Mesothelial cell of epicardium (in vitro differentiated cells): ENCODE results near the gene TTC23L. TPM values are rescaled to one million over a fixed set of nuclear protein-coding genes. Genes with fewer than 3 reads are reported as not detected.

ENCODE experiments used
- DNase-seq, 2 experiments: peaks; one replicate each; pipeline ENCODE4 v3.0.0; 2021; ENCODE audit warnings: low spot score in 2 of 2; ENCODE audit not compliant: unreplicated experiment in 2 of 2
- H3K27ac Mint-ChIP-seq: 2 replicates; pipeline ENCODE4 v1.8.0; 2021; ENCODE audit warnings: mixed read lengths
- H3K27me3 Mint-ChIP-seq: 2 replicates; pipeline ENCODE4 v1.8.0; 2021; ENCODE audit warnings: low read depth, mixed read lengths
- H3K36me3 Mint-ChIP-seq: 2 replicates; pipeline ENCODE4 v1.8.0; 2021; ENCODE audit warnings: mixed read lengths
- H3K4me1 Mint-ChIP-seq: 2 replicates; pipeline ENCODE4 v1.8.0; 2021; ENCODE audit warnings: mixed read lengths
- H3K4me3 Mint-ChIP-seq: 2 replicates; pipeline ENCODE4 v1.8.0; 2021; ENCODE audit warnings: mild to moderate bottlenecking, moderate library complexity, mixed read lengths
- H3K9me3 Mint-ChIP-seq: 2 replicates; pipeline ENCODE4 v1.8.0; 2021; ENCODE audit warnings: mixed read lengths
- CTCF ChIP-seq: fragments of 200-600 bp; sonication (generic); IDR thresholded peaks from one replicate; pipeline ENCODE4 v1.5.0; 2021; ENCODE audit warnings: antibody characterized with exemption; ENCODE audit not compliant: unreplicated experiment
- total RNA-seq: library from RNA; stranded (reverse); gene quantifications from 3 replicates; pipeline ENCODE4 v1.2.1, GENCODE V29; 2021

The TTC23L gene
- total RNA-seq, 1 donor from 2014 or later, result 2.6 TPM

- H3K36me3 Mint-ChIP-seq, result peaks cover 18% of the 10 kb centered on the region
- H3K9me3 Mint-ChIP-seq, result no peaks in the 10 kb centered on the region
- peaks cover 31% of the 10 kb centered on the region for H3K4me1 Mint-ChIP-seq
- no peak for TF ChIP-seq CTCF
- no peaks in the 10 kb centered on the region for H3K27me3 Mint-ChIP-seq
- no peak overlapping the region for H3K4me3 Mint-ChIP-seq
- DNase-seq, result no peak
- H3K27ac Mint-ChIP-seq, result no peak overlapping the region
Observed at GRCh38 chr5:34927785-34928184, 88.8 kb downstream of the TTC23L start.

GRCh38 chr5:34928267-34928666 is 89.3 kb downstream of the TTC23L start:
- no peak for TF ChIP-seq CTCF
- H3K9me3 Mint-ChIP-seq, result no peaks in the 10 kb centered on the region
- H3K4me3 Mint-ChIP-seq, result peak overlapping the region; percentile 91
- peaks cover 18% of the 10 kb centered on the region for H3K36me3 Mint-ChIP-seq
- peaks cover 31% of the 10 kb centered on the region for H3K4me1 Mint-ChIP-seq
- DNase-seq, result no peak
- H3K27ac Mint-ChIP-seq, result no peak overlapping the region
- no peaks in the 10 kb centered on the region for H3K27me3 Mint-ChIP-seq

GRCh38 chr5:34929134-34929719 is 90.3 kb downstream of the TTC23L start, which contains the start of gene DNAJC21:
Gene DNAJC21 (plus strand): TSS chr5:34929559. CDS start chr5:34929820, 261 bp downstream.
- Mint-ChIP-seq H3K9me3 (no peaks in the 10 kb centered on the region), H3K4me1 (peaks cover 24% of the 10 kb centered on the region), H3K4me3 (peak within 1 kb of the TSS; percentile 99), H3K27me3 (no peaks in the 10 kb centered on the region), H3K36me3 (peaks cover 18% of the 10 kb centered on the region), H3K27ac (peak within 1 kb of the TSS; percentile 99)
- DNase-seq, result peak; percentile 93 to 97
- TF ChIP-seq CTCF, result no peak

- no peaks in the 10 kb centered on the region for H3K9me3 Mint-ChIP-seq
- peak overlapping the region; percentile 99 for H3K27ac Mint-ChIP-seq
- H3K36me3 Mint-ChIP-seq, result peaks cover 16% of the 10 kb centered on the region
- TF ChIP-seq CTCF, result no peak
- H3K27me3 Mint-ChIP-seq, result no peaks in the 10 kb centered on the region
- peak overlapping the region; percentile 99 for H3K4me3 Mint-ChIP-seq
- H3K4me1 Mint-ChIP-seq, result peaks cover 20% of the 10 kb centered on the region
- DNase-seq, result peak; percentile 33 to 76
Observed at GRCh38 chr5:34929720-34930461, 90.9 kb downstream of the TTC23L start.

GRCh38 chr5:34930462-34930844 is 91.5 kb downstream of the TTC23L start:
- peak overlapping the region; percentile 99 for H3K27ac Mint-ChIP-seq
- H3K9me3 Mint-ChIP-seq, result no peaks in the 10 kb centered on the region
- peaks cover 18% of the 10 kb centered on the region for H3K36me3 Mint-ChIP-seq
- TF ChIP-seq CTCF, result no peak
- peak overlapping the region; percentile 99 for H3K4me3 Mint-ChIP-seq
- H3K27me3 Mint-ChIP-seq, result no peaks in the 10 kb centered on the region
- no peak for DNase-seq
- H3K4me1 Mint-ChIP-seq, result peaks cover 25% of the 10 kb centered on the region
